Neural cell (in vitro differentiated cells): ENCODE measurements around the gene ME3. TPM values are rescaled to one million over a fixed set of nuclear protein-coding genes. Genes with fewer than 3 reads are reported as not detected.

ENCODE experiments used
- H2AFZ ChIP-seq: fragments of 200-600, 300-800 bp; sonication (generic), shearing (Covaris generic); 2 replicates; pipeline ENCODE4 v1.6.0; 2014; ENCODE audit warnings: low read depth, mild to moderate bottlenecking, antibody characterized with exemption, low read length, moderate library complexity
- H3F3A ChIP-seq: fragments of 200-600 bp; shearing (Covaris generic); 2 replicates; pipeline ENCODE4 v1.6.1; 2016; ENCODE audit warnings: mild to moderate bottlenecking, moderate library complexity, mixed read lengths, antibody characterized with exemption, low read length; ENCODE audit not compliant: insufficient read depth, poor library complexity, severe bottlenecking
- H3K27ac ChIP-seq: fragments of 200-600, 300-800 bp; sonication (generic), shearing (Covaris generic); 2 replicates; pipeline ENCODE4 v1.5.1; 2014; ENCODE audit warnings: mild to moderate bottlenecking, low read length, moderate library complexity
- H3K27me3 ChIP-seq: fragments of 300-800, 200-600 bp; sonication (generic), shearing (Covaris generic); 2 replicates; pipeline ENCODE4 v1.6.0; 2014; ENCODE audit warnings: mild to moderate bottlenecking, low read depth, low read length, moderate library complexity; ENCODE audit not compliant: insufficient read depth
- H3K36me3 ChIP-seq: fragments of 300-800, 200-600 bp; sonication (generic), shearing (Covaris generic); 2 replicates; pipeline ENCODE4 v1.5.1; 2014; ENCODE audit warnings: mild to moderate bottlenecking, antibody characterized with exemption, low read length, moderate library complexity; ENCODE audit not compliant: insufficient read depth
- H3K4me2 ChIP-seq: fragments of 300-800, 200-600 bp; sonication (generic), shearing (Covaris generic); 2 replicates; pipeline ENCODE4 v1.6.0; 2014; ENCODE audit warnings: mild to moderate bottlenecking, low read length
- H3K4me3 ChIP-seq: fragments of 300-800, 200-600 bp; sonication (generic), shearing (Covaris generic); 2 replicates; pipeline ENCODE4 v1.5.1; 2014; ENCODE audit warnings: mild to moderate bottlenecking, low read length, moderate library complexity
- H3K79me2 ChIP-seq: fragments of 200-600 bp; shearing (Covaris generic); replicated peaks from 2 replicates; pipeline ENCODE4 v1.6.0; 2014; ENCODE audit warnings: mild to moderate bottlenecking, low read length, moderate library complexity; ENCODE audit not compliant: insufficient read depth
- H3K9ac ChIP-seq: fragments of 300-800, 200-600 bp; sonication (generic), shearing (Covaris generic); 2 replicates; pipeline ENCODE4 v1.6.1; 2016; ENCODE audit warnings: mild to moderate bottlenecking, low read length, mixed read lengths
- H3K9me2 ChIP-seq: fragments of 200-600 bp; shearing (Covaris generic); 2 replicates; pipeline ENCODE4 v1.6.1; 2016; ENCODE audit warnings: mild to moderate bottlenecking, low read length, mixed read lengths; ENCODE audit not compliant: insufficient read depth
- H3K9me3 ChIP-seq: fragments of 200-600, 300-800 bp; sonication (generic), shearing (Covaris generic); 2 replicates; pipeline ENCODE4 v1.6.1; 2016; ENCODE audit warnings: mild to moderate bottlenecking, mixed run types, low read length, moderate library complexity, mixed read lengths
- H4K20me1 ChIP-seq: fragments of 200-600 bp; shearing (Covaris generic); 2 replicates; pipeline ENCODE4 v1.6.1; 2016; ENCODE audit warnings: mild to moderate bottlenecking, mixed run types; ENCODE audit not compliant: insufficient read depth
- CTCF ChIP-seq: fragments of 450-650 bp; IDR thresholded peaks from 2 replicates; pipeline ENCODE4 v1.5.1; 2014; ENCODE audit warnings: antibody characterized with exemption, mild to moderate bottlenecking, moderate library complexity; ENCODE audit not compliant: poor library complexity, severe bottlenecking
- EP300 ChIP-seq: fragments of 450-650 bp; conservative IDR thresholded peaks from 2 replicates; pipeline ENCODE4 v1.6.1; 2014; ENCODE audit warnings: antibody characterized with exemption, mild to moderate bottlenecking, moderate library complexity; ENCODE audit not compliant: poor library complexity, severe bottlenecking
- EZH2 ChIP-seq: fragments of 200-600, 300-800 bp; shearing (Covaris generic), sonication (generic); IDR thresholded peaks from 2 replicates; pipeline ENCODE4 v1.6.1; 2014; ENCODE audit warnings: antibody characterized with exemption, low read length, borderline replicate concordance, mild to moderate bottlenecking; ENCODE audit not compliant: insufficient read depth, poor library complexity, severe bottlenecking
- MXI1 ChIP-seq: fragments of 450-650 bp; conservative IDR thresholded peaks from 2 replicates; pipeline ENCODE4 v1.6.1; 2014; ENCODE audit warnings: antibody characterized with exemption, mild to moderate bottlenecking; ENCODE audit not compliant: poor library complexity, severe bottlenecking
- POLR2AphosphoS5 ChIP-seq: IDR thresholded peaks from 2 replicates; pipeline ENCODE4 v1.6.1; 2012
- RAD21 ChIP-seq: fragments of 450-650 bp; conservative IDR thresholded peaks from 2 replicates; pipeline ENCODE4 v1.6.1; 2014; ENCODE audit warnings: antibody characterized with exemption, mild to moderate bottlenecking, moderate library complexity
- SMC3 ChIP-seq: fragments of 450-650 bp; conservative IDR thresholded peaks from 2 replicates; pipeline ENCODE4 v1.6.1; 2014; ENCODE audit warnings: antibody characterized with exemption, mild to moderate bottlenecking, moderate library complexity; ENCODE audit not compliant: poor library complexity
- TAF1 ChIP-seq: IDR thresholded peaks from 2 replicates; pipeline ENCODE4 v1.6.1; 2012; ENCODE audit warnings: low read depth
- polyA plus RNA-seq: library from polyadenylated mRNA; depleted of rRNA; stranded (reverse); fragments of >200 nt; gene quantifications from 2 replicates; pipeline ENCODE4 v1.2.3, GENCODE V29; 2014
- TF ChIP-seq, protein P1 (sequence below): IDR thresholded peaks from 2 replicates; pipeline ENCODE4 v1.6.1; 2012; ENCODE audit warnings: borderline replicate concordance

The ME3 gene
- polyA plus RNA-seq, 1 donor from 2014 or later = 2.1 TPM

DNA sequence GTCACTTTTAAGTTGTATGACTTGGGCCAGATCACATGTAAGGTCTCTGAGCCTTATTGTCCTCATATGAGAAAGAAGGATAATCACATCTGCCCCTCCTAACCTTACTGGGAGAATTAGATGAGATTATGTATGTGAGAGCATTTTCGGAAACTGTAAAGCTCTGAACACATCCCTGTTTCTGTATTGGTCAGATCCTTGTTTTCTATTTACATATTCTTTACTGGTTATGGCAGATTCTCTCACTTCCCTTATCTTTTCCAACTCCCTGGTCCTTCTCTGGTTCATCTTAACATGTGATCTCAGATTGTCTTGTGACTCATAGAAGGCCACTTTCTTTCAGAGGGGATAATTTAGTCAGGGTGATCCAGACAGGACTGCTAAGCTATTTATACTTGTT lies 255.9 kb downstream of the ME3 start:
- Histone ChIP-seq H3K4me3 (no peak overlapping the region), H3K9ac (no peak overlapping the region)

GRCh38 chr11:86415026-86415425 lies 257.4 kb downstream of the ME3 start:
- H3K36me3 ChIP-seq = no peaks in the 10 kb centered on the region
- no peak overlapping the region for H2AFZ ChIP-seq
- H3K27ac ChIP-seq = no peak overlapping the region
- H3K9ac ChIP-seq = no peak overlapping the region
- no peaks in the 10 kb centered on the region for H4K20me1 ChIP-seq
- H3K9me3 ChIP-seq = no peaks in the 10 kb centered on the region
- no peaks in the 10 kb centered on the region for H3K9me2 ChIP-seq
- no peak overlapping the region for H3K4me2 ChIP-seq
- H3F3A ChIP-seq = no peaks in the 10 kb centered on the region
- TF ChIP-seq POLR2AphosphoS5 (no peak), EZH2 (no peak), TAF1 (no peak), MXI1 (no peak), RAD21 (no peak), SMC3 (no peak), CTCF (no peak), EP300 (no peak)
- TF ChIP-seq, protein P1, sequence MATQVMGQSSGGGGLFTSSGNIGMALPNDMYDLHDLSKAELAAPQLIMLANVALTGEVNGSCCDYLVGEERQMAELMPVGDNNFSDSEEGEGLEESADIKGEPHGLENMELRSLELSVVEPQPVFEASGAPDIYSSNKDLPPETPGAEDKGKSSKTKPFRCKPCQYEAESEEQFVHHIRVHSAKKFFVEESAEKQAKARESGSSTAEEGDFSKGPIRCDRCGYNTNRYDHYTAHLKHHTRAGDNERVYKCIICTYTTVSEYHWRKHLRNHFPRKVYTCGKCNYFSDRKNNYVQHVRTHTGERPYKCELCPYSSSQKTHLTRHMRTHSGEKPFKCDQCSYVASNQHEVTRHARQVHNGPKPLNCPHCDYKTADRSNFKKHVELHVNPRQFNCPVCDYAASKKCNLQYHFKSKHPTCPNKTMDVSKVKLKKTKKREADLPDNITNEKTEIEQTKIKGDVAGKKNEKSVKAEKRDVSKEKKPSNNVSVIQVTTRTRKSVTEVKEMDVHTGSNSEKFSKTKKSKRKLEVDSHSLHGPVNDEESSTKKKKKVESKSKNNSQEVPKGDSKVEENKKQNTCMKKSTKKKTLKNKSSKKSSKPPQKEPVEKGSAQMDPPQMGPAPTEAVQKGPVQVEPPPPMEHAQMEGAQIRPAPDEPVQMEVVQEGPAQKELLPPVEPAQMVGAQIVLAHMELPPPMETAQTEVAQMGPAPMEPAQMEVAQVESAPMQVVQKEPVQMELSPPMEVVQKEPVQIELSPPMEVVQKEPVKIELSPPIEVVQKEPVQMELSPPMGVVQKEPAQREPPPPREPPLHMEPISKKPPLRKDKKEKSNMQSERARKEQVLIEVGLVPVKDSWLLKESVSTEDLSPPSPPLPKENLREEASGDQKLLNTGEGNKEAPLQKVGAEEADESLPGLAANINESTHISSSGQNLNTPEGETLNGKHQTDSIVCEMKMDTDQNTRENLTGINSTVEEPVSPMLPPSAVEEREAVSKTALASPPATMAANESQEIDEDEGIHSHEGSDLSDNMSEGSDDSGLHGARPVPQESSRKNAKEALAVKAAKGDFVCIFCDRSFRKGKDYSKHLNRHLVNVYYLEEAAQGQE = no peak
- no peaks in the 10 kb centered on the region for H3K27me3 ChIP-seq
- H3K79me2 ChIP-seq = no peaks in the 10 kb centered on the region
- H3K4me3 ChIP-seq = no peak overlapping the region

More for the DNA sequence above, 255.9 kb downstream of the ME3 start:
- no peaks in the 10 kb centered on the region for H3K79me2 ChIP-seq
- H3F3A ChIP-seq = no peaks in the 10 kb centered on the region
- H3K9me3 ChIP-seq = no peaks in the 10 kb centered on the region
- no peak overlapping the region for H3K27ac ChIP-seq
- H3K4me2 ChIP-seq = no peak overlapping the region
- H4K20me1 ChIP-seq = no peaks in the 10 kb centered on the region
- no peak overlapping the region for H2AFZ ChIP-seq
- no peaks in the 10 kb centered on the region for H3K36me3 ChIP-seq
- no peaks in the 10 kb centered on the region for H3K9me2 ChIP-seq
- no peaks in the 10 kb centered on the region for H3K27me3 ChIP-seq
- TF ChIP-seq RAD21 (no peak), EP300 (no peak), MXI1 (no peak), CTCF (no peak), EZH2 (no peak), TAF1 (no peak), POLR2AphosphoS5 (no peak), SMC3 (no peak)
- TF ChIP-seq, protein P1 = no peak
